Hematopoietic multipotent progenitor cell (in vitro differentiated cells): ENCODE results near the gene DUSP14. TPM values are rescaled to one million over a fixed set of nuclear protein-coding genes. Genes with fewer than 3 reads are reported as not detected.
"Not testable (repeated sequence)": the region's sequence is repeated elsewhere in the genome, so short reads cannot be mapped to it uniquely, and the experiment has no call there.

ENCODE experiments used
- DNase-seq, 3 donors: peaks; one replicate each; pipeline ENCODE4 v3.0.0-alpha.2; 2011 to 2015; ENCODE audit warnings: low read depth in 2 of 3, low spot score in 2 of 3
- total RNA-seq: library from RNA; depleted of rRNA; stranded (reverse); fragments of >200 nt; gene quantifications from one replicate; pipeline ENCODE4 v1.2.3, GENCODE V29; 2012

DUSP14 gene
- 27.5 TPM for total RNA-seq

GRCh38 chr17:37489197-37490001, at the start of gene DUSP14:
TSS of gene DUSP14 (plus strand) at chr17:37489891. CDS start at chr17:37512273, 22,382 bp downstream.
- DNase-seq = peak; percentile 67 to 87 (median 84)

DNA sequence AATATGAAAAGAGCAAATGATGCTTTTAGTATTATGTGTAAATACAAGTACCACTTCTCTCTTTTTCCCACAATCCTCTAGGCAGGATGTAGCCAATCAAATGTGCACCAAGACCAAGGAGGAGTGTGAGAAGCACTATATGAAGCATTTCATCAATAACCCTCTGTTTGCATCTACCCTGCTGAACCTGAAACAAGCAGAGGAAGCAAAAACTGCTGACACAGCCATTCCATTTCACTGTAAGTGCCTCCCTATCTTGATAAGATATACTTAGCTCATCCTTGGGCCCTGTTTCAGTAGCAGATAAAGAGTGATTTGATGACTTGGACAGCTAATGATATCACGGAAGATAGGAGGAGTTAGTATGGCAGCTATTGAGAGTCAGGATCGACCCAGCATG, 49.3 kb upstream of the DUSP14 start:
- no peak for DNase-seq

DNA sequence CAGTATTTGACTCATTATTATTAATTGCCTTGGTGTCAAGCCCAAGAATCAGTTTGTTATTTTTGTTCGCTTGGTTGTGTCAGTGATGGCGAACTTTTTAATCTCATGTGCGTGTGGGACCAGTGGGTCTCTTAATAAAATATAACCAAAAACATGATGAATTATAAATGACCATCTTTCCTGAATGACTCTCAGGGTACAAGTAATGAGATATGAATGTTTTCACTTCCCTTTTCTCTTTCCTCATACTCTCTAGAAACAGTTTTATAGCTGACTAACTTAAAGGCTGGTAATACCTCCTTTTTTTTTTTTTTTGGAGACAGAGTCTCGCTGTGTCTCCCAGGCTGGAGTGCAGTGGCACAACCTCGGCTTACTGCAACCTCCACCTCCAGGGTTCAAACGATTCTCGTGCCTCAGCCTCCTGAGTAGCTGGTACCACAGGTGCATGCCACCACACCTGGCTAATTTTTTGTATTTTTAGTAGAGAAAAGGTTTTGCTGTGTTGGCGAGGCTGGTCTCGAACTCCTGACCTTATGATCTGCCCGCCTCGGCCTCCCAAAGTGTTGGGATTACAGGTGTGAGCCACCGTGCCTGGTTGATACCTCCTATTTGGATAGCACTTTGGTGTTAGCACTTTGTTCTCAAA, 48.2 kb upstream of the DUSP14 start:
- not testable (repeated sequence) for DNase-seq

- no peak for DNase-seq
Observed at GRCh38 chr17:37446027-37446426, 43.7 kb upstream of the DUSP14 start.

DNA sequence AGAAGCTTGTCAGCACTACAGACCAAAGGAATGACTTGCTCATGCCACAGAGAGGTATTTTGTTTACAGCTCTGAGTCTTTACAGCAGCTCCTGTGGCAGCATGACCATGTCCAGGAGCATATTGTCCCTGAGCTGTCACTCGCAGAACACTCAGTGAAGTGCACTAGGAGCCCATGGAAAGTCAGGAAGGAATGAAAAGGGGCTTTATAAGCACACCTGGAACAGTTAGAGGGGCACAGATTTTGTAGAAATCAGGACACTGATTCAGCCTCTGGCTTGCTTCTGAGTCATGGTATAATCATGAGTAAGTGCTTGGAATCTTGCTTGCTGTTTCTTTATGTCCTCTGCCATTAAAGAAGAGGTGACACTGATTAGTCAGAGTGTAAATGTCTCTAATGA, 42.0 kb upstream of the DUSP14 start:
- no peak for DNase-seq

DNA sequence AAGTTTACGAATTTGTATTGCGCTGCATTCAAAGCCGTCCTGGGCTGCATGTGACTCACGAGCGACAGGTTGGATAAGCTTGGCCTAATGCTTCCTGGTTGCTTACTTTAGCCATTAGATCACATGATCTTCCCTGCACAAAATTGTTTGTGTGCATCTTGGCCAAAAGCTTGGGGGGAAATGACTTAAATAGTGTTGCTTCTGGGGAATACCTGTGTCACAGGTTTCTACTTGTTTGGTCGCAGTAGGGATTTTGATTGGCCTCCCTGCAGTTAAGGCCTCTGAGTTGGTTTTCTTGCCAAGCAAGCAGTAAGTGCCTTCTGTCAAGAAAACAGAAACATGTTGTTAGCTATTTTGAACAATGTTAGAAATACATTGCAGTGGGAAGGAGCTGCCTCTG, 39.6 kb upstream of the DUSP14 start:
- DNase-seq = no peak

DNA sequence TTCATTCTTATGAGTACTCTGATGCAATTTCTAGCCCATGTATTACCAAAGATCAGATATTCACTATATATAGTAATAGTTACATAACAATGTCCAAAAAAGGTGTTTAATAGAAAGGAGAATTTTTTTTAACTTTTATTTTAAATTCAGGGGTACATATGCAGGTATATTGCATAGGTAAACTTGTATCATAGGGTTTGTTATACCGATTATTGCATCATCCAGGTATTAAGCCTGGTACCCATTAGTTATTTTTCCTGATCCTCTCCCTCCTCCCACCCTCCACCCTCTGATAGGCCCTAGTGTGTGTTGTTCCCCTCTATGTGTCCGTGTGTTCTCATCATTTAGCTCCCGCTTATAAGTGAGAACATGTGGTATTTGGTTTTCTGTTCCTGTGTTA, 31.9 kb upstream of the DUSP14 start:
- DNase-seq = not testable (repeated sequence)

DNA sequence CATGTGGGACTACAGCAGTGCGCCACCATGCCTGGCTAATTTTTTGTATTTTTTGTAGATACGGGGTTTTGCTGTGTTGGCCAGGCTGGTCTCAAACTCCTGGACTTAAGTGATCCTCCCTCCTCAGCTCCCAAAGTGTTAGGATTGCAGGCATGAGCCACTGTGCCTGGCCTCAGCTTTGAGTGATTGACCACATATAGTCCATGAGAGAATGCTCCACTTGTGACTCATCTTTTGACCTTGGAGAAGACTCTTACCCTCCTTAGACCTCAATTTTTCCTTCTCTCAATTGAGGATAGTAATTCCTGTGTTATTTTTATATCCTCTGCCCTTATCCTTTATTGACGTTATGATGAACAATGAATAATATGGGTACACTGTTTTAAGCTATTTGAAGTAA, 30.9 kb upstream of the DUSP14 start:
- DNase-seq = no peak

DNA sequence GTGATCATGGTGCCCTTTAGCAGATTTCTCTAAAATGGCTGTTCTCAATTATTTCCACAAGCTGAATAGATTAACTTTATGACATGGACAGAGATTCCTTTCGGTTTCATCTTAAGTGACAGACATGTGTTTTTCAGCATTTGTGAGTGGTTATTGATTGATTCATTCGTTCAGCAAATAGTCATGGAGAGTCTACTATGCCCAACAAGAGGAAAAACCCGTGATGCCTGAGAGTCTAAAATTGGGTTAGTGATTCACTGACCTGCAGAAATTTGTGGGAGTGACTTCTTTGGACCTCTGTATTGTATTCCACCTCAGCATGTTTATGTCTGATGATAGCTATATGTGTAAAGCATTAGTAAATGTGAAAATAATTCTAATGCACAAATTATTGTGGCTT, 28.0 kb upstream of the DUSP14 start:
- DNase-seq = no peak

- DNase-seq = no peak
Observed at GRCh38 chr17:37462492-37462891, 27.2 kb upstream of the DUSP14 start.

DNA sequence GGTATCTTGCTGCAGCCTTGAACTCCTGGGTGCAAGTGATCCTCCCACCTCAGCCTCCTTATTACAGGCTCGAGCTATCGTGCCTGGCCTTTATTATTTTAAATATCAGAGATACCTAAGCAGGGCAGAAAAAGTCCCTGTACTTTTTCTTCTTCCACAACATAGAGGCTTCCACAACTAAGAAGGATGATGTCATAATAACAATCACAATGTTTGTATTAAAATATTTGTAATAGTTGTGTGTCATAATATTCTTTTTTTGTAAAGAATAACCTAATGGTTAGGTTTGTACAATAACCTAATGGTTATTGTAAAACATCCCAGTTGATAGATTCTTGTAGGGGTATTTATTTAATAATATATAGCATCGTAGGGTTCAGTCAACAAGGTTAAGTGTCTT, 26.7 kb upstream of the DUSP14 start:
- DNase-seq = no peak

GRCh38 chr17:37465069-37465616, 24.5 kb upstream of the DUSP14 start:
- peak in 1 of 3 donors; percentile 7 for DNase-seq

- DNase-seq = no peak
Observed at GRCh38 chr17:37466471-37466870, 23.2 kb upstream of the DUSP14 start.

DNA sequence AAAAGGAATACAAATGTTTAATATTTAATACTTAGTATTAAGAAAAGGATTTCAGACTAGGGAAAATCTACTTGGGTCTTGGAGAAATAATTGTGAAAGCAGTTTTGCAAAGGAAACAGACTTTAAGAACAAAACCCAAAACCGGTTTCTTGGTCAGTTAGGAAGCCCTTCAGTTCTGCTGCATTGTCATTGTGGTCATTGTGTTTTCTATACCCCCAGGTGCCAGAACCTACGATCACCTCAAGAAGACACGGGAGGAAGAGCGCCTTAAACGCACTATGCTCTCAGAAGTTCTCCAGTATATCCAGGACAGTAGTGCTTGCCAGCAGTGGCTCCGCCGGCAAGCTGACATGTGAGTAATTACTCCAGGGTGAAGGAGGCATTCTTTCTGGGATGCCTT, 19.5 kb upstream of the DUSP14 start:
- DNase-seq = peak in 1 of 3 donors; percentile 52

DNA sequence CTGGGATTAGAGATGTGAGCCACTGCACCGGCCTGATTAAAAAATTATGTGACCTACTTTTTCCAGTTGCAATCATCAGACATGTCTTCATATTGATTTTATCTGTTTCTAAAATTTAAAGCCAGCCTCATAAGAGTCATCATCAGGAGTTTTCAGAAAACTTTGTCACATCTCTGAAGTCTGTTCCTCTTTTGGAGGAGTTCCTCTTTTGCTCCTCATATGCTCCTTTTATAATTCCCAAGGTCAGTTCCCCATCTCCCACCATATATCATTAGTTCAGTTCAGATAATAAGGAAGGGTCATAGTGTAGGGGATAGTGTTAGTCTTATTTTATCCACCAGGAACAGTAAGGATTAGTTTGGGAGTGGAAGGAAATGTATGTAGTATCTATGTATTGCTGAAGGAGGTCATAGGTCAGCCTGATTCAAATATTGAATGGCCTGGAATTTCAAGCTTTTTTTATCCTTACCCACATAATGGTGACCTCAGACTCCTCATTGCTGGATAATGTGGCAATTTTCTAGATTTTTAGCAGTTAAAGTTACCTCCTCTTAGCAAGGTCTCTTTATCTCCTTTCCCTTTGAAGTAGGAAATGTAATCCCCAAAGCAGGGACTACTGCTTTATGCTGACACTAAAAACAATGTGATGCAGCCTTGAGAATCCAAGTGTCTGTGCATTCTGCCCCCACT, 13.8 kb upstream of the DUSP14 start:
- DNase-seq = peak in 2 of 3 donors; percentile 13 to 14

DNA sequence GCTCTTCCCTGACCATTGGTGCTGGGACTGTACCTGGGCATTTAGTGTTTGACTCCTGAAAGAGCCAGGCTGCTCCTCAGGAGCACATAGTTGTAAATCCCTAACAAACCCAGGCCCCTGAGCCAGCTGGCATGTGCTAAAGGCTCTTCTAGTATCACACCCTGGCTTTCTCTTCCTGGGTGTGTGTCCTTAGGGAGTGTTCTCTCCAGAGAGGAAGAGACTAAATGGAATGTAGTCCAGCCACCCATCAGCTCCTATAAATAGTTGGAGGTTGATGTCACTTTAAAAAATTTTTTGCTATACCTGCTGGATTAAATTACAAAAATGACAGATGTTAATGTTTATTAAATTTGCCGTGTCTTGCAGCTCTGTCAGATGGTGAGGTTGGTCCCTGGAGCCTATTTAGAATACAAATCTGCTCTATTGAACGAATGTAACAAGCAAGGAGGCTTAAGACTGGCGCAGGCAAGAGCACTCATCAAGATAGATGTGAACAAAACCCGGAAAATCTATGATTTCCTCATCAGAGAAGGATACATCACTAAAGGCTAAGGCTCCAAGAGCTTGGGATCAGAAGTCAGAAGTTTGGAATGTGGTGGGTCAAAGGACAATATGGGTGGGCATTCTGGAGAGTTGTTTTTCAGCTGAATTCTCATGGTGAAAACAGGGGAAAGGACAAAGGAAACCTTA, 13.1 kb upstream of the DUSP14 start:
- no peak for DNase-seq

DNA sequence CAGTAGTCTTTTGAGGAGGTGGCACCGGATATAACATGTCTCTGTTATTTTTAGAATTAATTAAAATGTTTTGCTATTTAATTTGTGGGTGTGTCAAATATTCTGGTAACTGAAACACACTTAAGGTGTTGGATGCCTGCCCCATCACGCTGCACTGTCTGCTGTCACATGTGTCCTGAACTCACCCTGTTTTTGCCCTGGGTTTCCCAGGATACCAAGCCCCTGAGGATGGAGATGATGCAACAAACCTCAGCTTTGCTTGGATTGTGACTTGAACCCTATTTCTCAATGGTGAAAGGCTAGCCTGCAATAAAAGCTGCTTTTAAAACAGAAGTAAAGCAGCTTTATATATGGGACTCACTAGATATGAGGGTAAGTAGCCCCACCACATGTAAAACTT, 11.5 kb upstream of the DUSP14 start:
- no peak for DNase-seq

DNA sequence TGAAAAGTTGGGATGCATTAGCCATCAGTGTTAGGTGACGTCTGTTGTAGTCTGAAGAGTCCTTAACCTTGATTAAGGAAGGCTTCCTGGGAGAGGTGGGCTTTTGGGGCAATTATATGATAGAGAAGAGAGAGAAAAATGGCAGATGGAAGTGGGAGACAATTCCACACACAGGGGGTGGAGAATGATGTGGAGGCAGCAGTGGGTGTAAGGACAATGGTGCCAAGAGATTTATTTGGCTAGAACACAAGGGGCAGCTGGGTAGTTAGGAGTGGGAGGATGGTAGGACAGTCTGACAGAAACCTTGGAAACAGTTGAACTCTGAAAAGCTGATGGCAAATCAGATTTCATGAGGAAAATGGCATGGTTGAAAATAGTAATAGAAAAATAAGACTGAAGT, 10.7 kb upstream of the DUSP14 start:
- no peak for DNase-seq

DNA sequence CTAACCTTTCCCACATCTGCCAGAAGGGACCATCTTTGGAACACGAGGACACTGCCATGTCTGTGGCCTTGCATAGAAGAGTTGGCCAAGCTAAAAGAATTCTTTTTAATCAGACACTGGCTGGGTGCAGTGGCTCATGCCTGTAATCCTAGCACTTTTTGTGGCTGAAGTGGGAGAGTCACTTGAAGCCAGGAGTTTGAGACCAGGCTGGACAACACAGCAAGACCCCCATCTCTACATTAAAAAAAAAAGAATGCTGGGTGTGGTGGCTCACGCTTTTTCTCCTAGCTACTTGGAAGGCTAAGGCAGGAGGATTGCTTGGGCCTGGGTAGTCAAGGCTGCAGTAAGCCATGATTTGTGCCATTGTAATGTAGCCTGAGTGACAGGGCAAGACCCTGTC, 9.3 kb upstream of the DUSP14 start:
- no peak for DNase-seq

DNA sequence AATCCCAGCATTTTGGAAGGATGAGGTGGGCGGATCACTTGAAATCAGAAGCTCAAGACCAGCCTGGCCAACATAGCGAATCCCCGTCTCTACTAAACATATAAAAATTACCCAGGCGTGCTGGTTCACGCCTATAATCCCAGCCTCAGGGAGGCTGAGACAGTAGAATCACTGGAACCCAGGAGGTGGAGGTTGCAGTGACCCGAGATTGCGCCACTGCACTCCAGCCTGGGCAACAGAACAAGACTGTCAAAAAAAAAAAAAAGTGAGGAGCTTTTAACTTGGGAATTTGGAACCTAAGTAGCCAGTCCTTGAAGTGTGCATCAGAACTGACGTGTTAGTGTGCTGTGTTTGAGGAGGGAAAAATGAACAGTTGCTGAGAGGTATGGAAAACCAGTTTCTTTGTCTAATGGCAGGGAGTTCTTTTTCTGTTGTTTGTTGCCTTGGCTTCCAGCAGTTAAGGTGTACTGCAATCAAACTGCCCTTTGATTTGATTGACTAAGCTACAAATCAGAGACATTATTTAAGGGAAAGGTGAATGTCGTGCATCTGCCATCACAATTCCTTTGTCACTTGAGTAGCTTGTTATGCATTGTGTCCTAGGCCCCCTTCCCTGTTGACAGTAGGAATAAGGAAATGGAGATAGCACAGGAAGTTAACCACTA, 8.6 kb upstream of the DUSP14 start:
- DNase-seq = no peak
